ENCODE results near the gene KNDC1.

GRCh38 chr10:133221331-133221730 is 61.3 kb downstream of the KNDC1 start:
- TF ChIP-seq POLR2AphosphoS5 (IDR thresholded peaks at IDR 0.05; ENCODE audit: low read depth, low read length) (no peak), TEAD2 (CRISPR knock-in tag; IDR thresholded peaks at IDR 0.05) (no peak), ZNF770 (CRISPR knock-in tag; IDR thresholded peaks at IDR 0.05) (no peak), SP1 (IDR thresholded peaks at IDR 0.05) (no peak), SP1 (CRISPR knock-in tag; IDR thresholded peaks at IDR 0.05) (no peak), ZBTB38 (CRISPR knock-in tag; IDR thresholded peaks at IDR 0.05) (no peak), TAF1 (CRISPR knock-in tag; IDR thresholded peaks at IDR 0.05) (no peak), NFRKB (IDR thresholded peaks at IDR 0.05) (no peak), MYC (CRISPR knock-in tag; IDR thresholded peaks at IDR 0.05; ENCODE audit: borderline replicate concordance) (no peak), ZSCAN22 (CRISPR knock-in tag; IDR thresholded peaks at IDR 0.05) (no peak), ZNF430 (CRISPR knock-in tag; IDR thresholded peaks at IDR 0.05) (no peak), CREM (IDR thresholded peaks at IDR 0.05) (no peak), CREM (CRISPR knock-in tag; IDR thresholded peaks at IDR 0.05) (no peak)
- TF ChIP-seq, protein P1, sequence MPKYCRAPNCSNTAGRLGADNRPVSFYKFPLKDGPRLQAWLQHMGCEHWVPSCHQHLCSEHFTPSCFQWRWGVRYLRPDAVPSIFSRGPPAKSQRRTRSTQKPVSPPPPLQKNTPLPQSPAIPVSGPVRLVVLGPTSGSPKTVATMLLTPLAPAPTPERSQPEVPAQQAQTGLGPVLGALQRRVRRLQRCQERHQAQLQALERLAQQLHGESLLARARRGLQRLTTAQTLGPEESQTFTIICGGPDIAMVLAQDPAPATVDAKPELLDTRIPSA (CRISPR knock-in tag; IDR thresholded peaks at IDR 0.05; ENCODE audit: borderline replicate concordance): no peak
- TF ChIP-seq, protein P2, sequence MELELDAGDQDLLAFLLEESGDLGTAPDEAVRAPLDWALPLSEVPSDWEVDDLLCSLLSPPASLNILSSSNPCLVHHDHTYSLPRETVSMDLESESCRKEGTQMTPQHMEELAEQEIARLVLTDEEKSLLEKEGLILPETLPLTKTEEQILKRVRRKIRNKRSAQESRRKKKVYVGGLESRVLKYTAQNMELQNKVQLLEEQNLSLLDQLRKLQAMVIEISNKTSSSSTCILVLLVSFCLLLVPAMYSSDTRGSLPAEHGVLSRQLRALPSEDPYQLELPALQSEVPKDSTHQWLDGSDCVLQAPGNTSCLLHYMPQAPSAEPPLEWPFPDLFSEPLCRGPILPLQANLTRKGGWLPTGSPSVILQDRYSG (CRISPR knock-in tag; IDR thresholded peaks at IDR 0.05): no peak
- TF ChIP-seq, protein P3, sequence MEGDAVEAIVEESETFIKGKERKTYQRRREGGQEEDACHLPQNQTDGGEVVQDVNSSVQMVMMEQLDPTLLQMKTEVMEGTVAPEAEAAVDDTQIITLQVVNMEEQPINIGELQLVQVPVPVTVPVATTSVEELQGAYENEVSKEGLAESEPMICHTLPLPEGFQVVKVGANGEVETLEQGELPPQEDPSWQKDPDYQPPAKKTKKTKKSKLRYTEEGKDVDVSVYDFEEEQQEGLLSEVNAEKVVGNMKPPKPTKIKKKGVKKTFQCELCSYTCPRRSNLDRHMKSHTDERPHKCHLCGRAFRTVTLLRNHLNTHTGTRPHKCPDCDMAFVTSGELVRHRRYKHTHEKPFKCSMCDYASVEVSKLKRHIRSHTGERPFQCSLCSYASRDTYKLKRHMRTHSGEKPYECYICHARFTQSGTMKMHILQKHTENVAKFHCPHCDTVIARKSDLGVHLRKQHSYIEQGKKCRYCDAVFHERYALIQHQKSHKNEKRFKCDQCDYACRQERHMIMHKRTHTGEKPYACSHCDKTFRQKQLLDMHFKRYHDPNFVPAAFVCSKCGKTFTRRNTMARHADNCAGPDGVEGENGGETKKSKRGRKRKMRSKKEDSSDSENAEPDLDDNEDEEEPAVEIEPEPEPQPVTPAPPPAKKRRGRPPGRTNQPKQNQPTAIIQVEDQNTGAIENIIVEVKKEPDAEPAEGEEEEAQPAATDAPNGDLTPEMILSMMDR (CRISPR knock-in tag; IDR thresholded peaks at IDR 0.05): no peak

Data from HepG2 (cell line).